Pancreas (tissue), 10 donors: ENCODE measurements around the gene OGFRL1. TPM values are rescaled to one million over a fixed set of nuclear protein-coding genes. Genes with fewer than 3 reads are reported as not detected.
A peak's percentile ranks its signal among the peaks of the same experiment; 100 is the strongest.

ENCODE experiments used
- ATAC-seq, 4 donors: fragments of 200-7000 bp; cut with Tn5 transposase; one replicate each; pipeline versions ENCODE4 v1.8.0 to v1.9.1; 2020; ENCODE audit warnings: mild to moderate bottlenecking in 4 of 4, moderate library complexity in 4 of 4
- DNase-seq, 6 donors: peaks; one replicate each; pipeline ENCODE4 v3.0.0-alpha.2; 2020
- FAIRE-seq: peaks from 2 replicates; lab custom pipeline; 2012; peaks lifted over from hg19 to GRCh38; lab: Jason Lieb, UNC
- H3K27ac ChIP-seq, 4 donors: fragments of 200-600 bp; sonication (generic); 1 replicate in 3 of 4; 2 replicates in 1 of 4; pipeline versions ENCODE4 v1.5.0 to v1.8.0; 2020
- H3K27me3 ChIP-seq, 4 donors: fragments of 200-600 bp; one replicate each; pipeline ENCODE4 v1.8.0; 2021
- H3K36me3 ChIP-seq, 3 donors: fragments of 200-600 bp; sonication (generic) in 1 of 3; one replicate each; pipeline versions ENCODE4 v1.5.0 to v1.8.0; 2020 to 2021
- H3K4me1 ChIP-seq, 3 donors: fragments of 200-600 bp; one replicate each; pipeline ENCODE4 v1.8.0; 2021
- H3K4me3 ChIP-seq, 4 donors: fragments of 200-600 bp; sonication (generic) in 2 of 4; one replicate each; pipeline versions ENCODE4 v1.5.0 to v1.8.0; 2020 to 2021
- H3K9me3 ChIP-seq, 4 donors: fragments of 200-600 bp; one replicate each; pipeline ENCODE4 v1.8.0; 2021
- WGBS, 2 donors: extraction: QIAGEN DNeasy Blood & Tissue Kit; methylation state at CpG; one replicate each; pipeline ENCODE4 v1.1.7; 2013; 5-methylcytosine and 5-hydroxymethylcytosine counted together
- intact Hi-C, 3 donors: fragments of 100-400 bp; cut with DNase I; formaldehyde crosslinking; loops; one replicate each; pipeline versions ENCODE4 v1.11.1 to v1.14.2; 2022
- polyA plus RNA-seq, 2 donors: library from polyadenylated mRNA; stranded (reverse); fragments of 200-250 nt; gene quantifications; one replicate each; pipeline ENCODE4 v1.2.3, GENCODE V29; 2013
- total RNA-seq, 6 donors: library from RNA; stranded (reverse); fragmentation: NEBNext Ultra II Directional in 4 of 6; extraction: Animal tissue kit (Norgen Biotek cat#: 25700) in 4 of 6; gene quantifications; one replicate each; pipeline versions ENCODE4 v1.2.1 to v1.2.4, GENCODE V29; 2021 to 2023
- TF ChIP-seq, protein P1 (sequence below), 4 donors: fragments of 200-600 bp; sonication (generic) in 3 of 4; IDR thresholded peaks; one replicate each; pipeline versions ENCODE4 v1.5.0 to v1.8.0; 2021; ENCODE audit warnings: antibody characterized with exemption in 4 of 4
- donor health status: healthy with polysubstance abuse.
- donor health status: DM: no; HTN: no; CAD: no; lungs with moderate emphysema.
- donor health status: DM: no; HTN: no; CAD: no.
- donor health status: control.
- donor health status: control.
- donor health status: Bipolar disorder and iron deficiency.
- donor health status: DM: yes; HTN: yes; CAD: no.
- donor health status: DM: no; HTN: no; CAD: no.
- donor health status: DM: no; HTN: no; CAD: no.
- donor health status: DM: yes; HTN: yes; CAD: no.

OGFRL1 gene
- total and polyA plus RNA-seq, 8 donors, result 3.3 to 10.8 (median 4.3) TPM

DNA sequence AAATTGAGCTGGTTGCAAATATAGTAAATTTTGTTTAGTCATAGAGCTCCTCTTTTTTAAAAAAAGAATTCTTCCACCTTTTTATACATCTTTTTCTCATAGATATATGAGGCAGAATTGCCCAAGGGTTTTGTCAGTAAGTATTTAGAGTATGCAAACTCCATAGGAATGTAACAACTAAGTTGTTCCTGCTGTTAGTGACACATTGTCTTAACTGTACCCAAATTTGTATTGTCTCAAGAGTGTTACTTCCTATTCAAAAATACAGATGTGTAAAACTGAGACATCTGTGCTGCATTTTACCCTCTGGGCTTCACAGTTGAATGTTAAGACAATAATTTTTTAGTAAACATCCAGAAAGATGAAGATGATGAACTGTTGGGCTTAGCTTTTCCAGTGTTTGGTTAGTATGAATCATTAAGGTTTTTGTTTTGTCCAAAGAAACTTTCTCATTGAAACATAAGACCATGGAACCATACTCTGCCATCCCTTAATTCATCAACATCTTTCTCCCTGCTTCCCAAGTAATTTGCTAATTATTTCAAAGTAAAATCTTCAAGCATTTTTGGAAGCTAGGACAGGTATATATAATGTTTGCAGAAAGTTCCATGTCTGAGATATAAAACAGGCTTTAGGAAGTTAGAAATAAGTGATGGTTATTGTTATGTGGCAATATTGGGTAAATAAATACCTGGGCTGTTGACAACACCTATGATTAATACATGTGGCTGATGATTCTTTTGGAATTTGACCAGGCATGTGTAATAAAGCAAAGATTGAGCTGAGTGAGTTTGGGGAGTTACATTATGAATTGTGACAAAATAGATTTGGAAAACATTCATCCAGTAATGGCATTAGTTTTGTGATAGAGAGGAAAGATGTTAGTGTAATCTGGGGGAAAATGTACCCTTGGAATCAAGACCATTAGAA, 11.2 kb downstream of the OGFRL1 start:
- Histone ChIP-seq H3K27me3 (no peaks in the 10 kb centered on the region), H3K36me3 (peaks cover 0 to 6% (median 5%) of the 10 kb centered on the region in 3 donors), H3K4me1 (peaks cover 0 to under 1% (median 0%) of the 10 kb centered on the region in 3 donors), H3K4me3 (no peak overlapping the region), H3K27ac (no peak overlapping the region), H3K9me3 (no peaks in the 10 kb centered on the region)
- ATAC-seq (peak in 2 of 4 donors; percentile 24 to 47), FAIRE-seq (no peak), DNase-seq (no peak)
- TF ChIP-seq, protein P1, sequence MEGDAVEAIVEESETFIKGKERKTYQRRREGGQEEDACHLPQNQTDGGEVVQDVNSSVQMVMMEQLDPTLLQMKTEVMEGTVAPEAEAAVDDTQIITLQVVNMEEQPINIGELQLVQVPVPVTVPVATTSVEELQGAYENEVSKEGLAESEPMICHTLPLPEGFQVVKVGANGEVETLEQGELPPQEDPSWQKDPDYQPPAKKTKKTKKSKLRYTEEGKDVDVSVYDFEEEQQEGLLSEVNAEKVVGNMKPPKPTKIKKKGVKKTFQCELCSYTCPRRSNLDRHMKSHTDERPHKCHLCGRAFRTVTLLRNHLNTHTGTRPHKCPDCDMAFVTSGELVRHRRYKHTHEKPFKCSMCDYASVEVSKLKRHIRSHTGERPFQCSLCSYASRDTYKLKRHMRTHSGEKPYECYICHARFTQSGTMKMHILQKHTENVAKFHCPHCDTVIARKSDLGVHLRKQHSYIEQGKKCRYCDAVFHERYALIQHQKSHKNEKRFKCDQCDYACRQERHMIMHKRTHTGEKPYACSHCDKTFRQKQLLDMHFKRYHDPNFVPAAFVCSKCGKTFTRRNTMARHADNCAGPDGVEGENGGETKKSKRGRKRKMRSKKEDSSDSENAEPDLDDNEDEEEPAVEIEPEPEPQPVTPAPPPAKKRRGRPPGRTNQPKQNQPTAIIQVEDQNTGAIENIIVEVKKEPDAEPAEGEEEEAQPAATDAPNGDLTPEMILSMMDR (IDR thresholded peaks at IDR 0.05), result no peak
- intact Hi-C loops, result no loop called here

DNA sequence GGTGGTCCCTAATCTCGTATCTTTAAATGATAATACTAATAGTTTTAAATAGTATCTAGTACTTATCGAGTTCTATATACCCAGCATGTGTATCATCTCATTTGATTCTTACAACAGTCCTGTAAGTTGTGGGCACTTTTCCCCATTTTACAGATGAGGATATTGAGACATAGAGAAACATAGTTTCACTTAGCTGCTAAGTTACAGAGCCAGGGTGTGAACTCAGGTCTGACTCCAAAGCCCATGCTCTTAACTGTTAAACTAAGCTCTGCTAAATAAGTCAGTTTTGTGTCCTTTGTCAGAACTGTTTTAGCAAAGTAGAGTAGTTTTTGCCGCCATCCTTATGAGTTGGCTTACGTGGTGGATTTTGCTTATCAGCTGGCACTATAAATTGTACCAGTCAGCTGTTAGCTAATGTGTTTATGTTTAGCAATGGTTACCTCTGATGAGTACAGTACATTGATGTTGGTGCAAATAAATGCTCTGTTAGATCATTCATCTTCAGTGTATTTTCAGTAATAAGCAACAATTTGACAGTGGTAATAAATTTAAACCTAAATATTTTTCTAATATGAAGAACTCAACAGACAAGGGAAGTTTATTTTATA, 12.1 kb downstream of the OGFRL1 start:
- DNase-seq, result no peak
- intact Hi-C loops, result no loop called here
- Histone ChIP-seq H3K27me3 (no peaks in the 10 kb centered on the region), H3K27ac (no peak overlapping the region), H3K4me1 (no peaks in the 10 kb centered on the region), H3K4me3 (no peak overlapping the region), H3K36me3 (peaks cover 0 to 6% (median 5%) of the 10 kb centered on the region in 3 donors), H3K9me3 (no peaks in the 10 kb centered on the region)
- TF ChIP-seq, protein P1 (IDR thresholded peaks at IDR 0.05), result no peak
- ATAC-seq, result no peak
- FAIRE-seq, result no peak
- 86 to 95% methylated on average over 4 of the region's 4 CpGs for WGBS, 2 donors

DNA sequence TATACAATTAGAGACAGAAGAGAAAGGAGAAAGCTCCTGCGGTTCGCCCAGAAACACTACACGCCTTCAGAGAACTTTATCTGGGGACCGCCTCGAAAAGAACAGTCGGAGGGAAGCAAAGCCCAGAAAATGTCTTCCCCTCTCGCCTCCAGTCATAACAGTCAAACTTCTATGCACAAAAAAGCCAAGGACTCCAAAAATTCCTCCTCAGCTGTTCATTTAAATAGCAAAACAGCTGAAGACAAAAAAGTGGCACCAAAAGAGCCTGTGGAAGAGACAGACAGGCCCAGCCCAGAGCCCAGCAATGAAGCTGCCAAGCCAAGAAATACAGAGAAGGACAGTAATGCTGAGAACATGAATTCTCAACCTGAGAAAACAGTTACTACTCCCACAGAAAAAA, 12.9 kb downstream of the OGFRL1 start:
- no peaks in the 10 kb centered on the region for H3K4me1 ChIP-seq
- no peak for ATAC-seq
- WGBS, 2 donors, result 97 to 99% methylated on average over 7 of the region's 7 CpGs
- H3K27ac ChIP-seq, result no peak overlapping the region
- no peak overlapping the region for H3K4me3 ChIP-seq
- H3K36me3 ChIP-seq, result peaks cover 0 to 6% (median 5%) of the 10 kb centered on the region in 3 donors
- no peaks in the 10 kb centered on the region for H3K27me3 ChIP-seq
- TF ChIP-seq, protein P1 (IDR thresholded peaks at IDR 0.05), result no peak
- FAIRE-seq, result no peak
- DNase-seq, result no peak
- H3K9me3 ChIP-seq, result no peaks in the 10 kb centered on the region
- intact Hi-C loops, result no loop called here

DNA sequence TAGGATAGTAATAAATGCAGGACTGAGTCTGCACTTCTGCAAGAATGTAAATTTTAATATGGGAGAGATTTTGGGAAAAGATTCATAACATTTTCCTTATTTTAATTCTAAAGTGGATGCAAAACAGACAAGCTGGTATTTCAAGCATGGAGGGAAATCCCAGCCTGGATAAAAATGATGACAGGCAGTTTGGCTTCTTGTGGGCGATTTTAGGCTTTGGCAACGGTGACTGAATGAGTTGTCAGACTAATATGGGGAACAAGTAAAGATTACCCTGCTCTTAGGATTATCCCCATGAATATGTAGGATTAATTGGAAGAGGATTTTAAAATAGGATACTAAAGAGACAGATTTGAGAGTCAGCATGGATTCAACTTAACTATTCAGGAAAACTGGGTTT, 21.0 kb downstream of the OGFRL1 start:
- TF ChIP-seq, protein P1 (IDR thresholded peaks at IDR 0.05), result no peak
- Histone ChIP-seq H3K9me3 (no peaks in the 10 kb centered on the region), H3K4me3 (no peak overlapping the region), H3K36me3 (no peaks in the 10 kb centered on the region), H3K27me3 (no peaks in the 10 kb centered on the region), H3K4me1 (no peaks in the 10 kb centered on the region), H3K27ac (no peak overlapping the region)
- ATAC-seq (no peak), DNase-seq (no peak), FAIRE-seq (no peak)
- 58 to 66% methylated on average over 2 of the region's 2 CpGs for WGBS, 2 donors
- intact Hi-C loops, result no loop called here
